Measurements from ENCODE around the gene ZBTB47.

Gene ZBTB47

DNA sequence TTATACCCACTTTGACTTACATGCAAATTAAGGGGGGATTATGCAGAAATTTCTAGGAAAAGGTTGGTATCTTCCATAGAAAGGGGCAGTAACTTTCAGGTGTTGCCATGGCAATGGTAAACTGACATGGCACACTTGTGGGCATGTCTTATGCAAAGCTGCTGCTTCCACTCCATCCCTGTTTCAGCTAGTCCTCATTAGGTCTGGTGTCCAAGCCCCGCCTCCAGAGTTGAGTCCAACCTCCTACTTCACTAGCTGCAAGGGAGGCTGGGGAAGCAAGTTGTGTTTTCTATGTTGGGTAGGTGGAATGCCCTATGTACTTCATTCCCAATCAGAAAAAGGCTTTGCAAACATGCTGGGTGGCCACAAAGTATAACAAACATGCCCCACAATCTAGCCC, 17.2 kb downstream of the ZBTB47 start:
- FAIRE-seq = no peak
- no peak for DNase-seq (ENCODE audit: insufficient read length, low spot score)

DNA sequence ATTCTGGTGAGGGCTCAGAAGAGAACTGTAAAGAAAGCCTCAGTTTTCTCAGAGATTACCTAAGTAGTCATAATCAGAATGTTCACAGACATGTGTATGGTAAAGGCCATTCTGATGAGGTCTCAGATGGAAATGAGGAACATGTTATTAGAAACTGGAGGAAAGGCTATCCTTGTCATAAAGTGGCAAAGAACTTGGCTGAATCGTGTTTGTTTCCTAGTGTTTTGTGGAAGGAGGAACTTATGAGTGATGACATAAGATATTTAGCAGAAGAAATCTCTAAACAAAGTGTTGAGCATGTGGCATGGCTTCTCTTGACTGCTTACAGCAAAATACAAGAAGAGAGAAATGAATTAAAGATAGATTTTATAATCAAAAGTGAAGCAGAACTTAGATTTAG, 19.0 kb downstream of the ZBTB47 start:
- DNase-seq (ENCODE audit: insufficient read length, low spot score) = no peak
- no peak for TF ChIP-seq CTCF (IDR thresholded peaks at IDR 0.05; ENCODE audit: insufficient read depth, missing control alignments)
- FAIRE-seq = no peak

More for the DNA sequence above, 17.2 kb downstream of the ZBTB47 start:
- TF ChIP-seq CTCF (IDR thresholded peaks at IDR 0.05; ENCODE audit: insufficient read depth, missing control alignments) = no peak

DNA sequence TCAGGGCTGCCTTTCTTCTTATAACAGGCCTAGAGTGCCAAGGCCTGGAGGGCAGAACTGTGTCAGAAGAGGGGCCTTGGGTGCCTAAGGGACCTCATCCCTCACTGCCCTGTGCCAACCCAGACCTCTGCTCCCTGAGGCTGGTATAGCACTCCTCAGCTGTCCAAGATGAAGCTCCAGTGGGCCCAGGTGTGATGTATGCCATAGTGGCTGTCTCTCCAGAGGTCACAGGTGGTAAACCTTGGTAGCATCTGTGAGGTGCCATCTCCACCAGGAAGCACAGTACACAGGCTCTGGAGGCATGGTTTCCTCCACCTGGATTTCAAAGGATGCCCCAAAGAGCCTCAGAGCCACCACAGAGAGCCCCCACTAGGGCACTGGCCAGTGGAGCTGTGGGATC, 19.6 kb downstream of the ZBTB47 start:
- no peak for TF ChIP-seq CTCF (IDR thresholded peaks at IDR 0.05; ENCODE audit: insufficient read depth, missing control alignments)
- FAIRE-seq (no peak), DNase-seq (ENCODE audit: insufficient read length, low spot score) (no peak)

GRCh38 chr3:42674146-42674545, 20.6 kb downstream of the ZBTB47 start:
- DNase-seq (ENCODE audit: insufficient read length, low spot score) = no peak
- no peak for TF ChIP-seq CTCF (IDR thresholded peaks at IDR 0.05; ENCODE audit: insufficient read depth, missing control alignments)
- FAIRE-seq = no peak

GRCh38 chr3:42675909-42676308, 22.4 kb downstream of the ZBTB47 start:
- DNase-seq (ENCODE audit: insufficient read length, low spot score) = no peak
- FAIRE-seq = no peak
- no peak for TF ChIP-seq CTCF (IDR thresholded peaks at IDR 0.05; ENCODE audit: insufficient read depth, missing control alignments)

DNA sequence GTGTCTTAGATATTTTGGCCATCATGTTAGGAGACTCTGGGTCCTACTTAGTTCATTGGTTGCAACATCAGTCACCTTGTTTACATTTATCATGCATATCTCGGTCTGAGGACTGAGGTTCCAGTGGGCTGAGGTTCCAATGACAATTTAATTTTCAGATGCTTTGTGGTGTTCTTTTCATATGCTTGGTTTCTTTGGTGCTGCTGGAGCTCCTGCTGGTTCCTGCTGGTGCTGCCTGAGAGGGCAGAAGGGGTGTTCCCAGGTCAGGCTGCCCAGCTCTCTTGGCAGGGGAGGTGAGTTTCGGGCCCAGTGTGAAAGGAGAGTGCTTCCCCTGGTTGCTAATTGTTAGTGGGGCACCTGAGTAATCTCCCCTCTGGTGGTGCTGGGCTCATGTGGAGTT, 24.9 kb downstream of the ZBTB47 start:
- DNase-seq (ENCODE audit: insufficient read length, low spot score) (no peak), FAIRE-seq (no peak)
- TF ChIP-seq CTCF (IDR thresholded peaks at IDR 0.05; ENCODE audit: insufficient read depth, missing control alignments) = no peak

GRCh38 chr3:42680271-42680670, 26.8 kb downstream of the ZBTB47 start:
- DNase-seq (ENCODE audit: insufficient read length, low spot score) (no peak), FAIRE-seq (no peak)
- TF ChIP-seq CTCF (IDR thresholded peaks at IDR 0.05; ENCODE audit: insufficient read depth, missing control alignments) = no peak
